Measurements from ENCODE around the gene SLC38A1.
"Not testable (repeated sequence)": the region's sequence is repeated elsewhere in the genome, so short reads cannot be mapped to it uniquely, and the experiment has no call there.

The SLC38A1 gene

DNA sequence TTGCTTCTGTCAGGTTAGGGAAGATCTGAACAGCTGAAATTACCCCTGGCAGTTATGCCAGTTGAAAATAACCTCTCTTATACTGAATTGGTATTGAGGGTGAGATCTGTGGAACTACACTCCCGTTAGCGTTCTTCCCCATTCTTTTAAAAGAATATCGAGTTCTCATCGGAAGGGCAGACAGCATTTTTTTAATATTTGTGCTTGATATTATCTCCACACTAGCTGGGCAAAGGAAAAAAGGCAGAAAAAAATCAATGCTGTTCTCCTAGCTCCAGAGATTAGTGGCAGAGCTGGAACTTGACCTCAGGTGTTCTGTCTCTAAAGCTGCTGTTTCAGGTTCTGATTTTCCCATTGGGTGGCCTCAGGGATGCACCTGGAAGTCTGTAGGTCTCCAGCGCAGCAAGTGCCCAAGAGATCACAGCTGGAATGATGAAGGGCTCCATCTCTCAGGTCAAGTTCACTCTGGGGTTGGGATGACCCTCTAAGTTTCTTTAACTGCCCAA lies 67.5 kb downstream of the SLC38A1 start:
- no peak for DNase-seq

GRCh38 chr12:46200551-46200950 lies 68.3 kb downstream of the SLC38A1 start:
- no peak for DNase-seq

GRCh38 chr12:46198913-46199312 lies 69.9 kb downstream of the SLC38A1 start:
- no peak for DNase-seq

- no peak for DNase-seq
Observed at GRCh38 chr12:46197883-46198282, 71.0 kb downstream of the SLC38A1 start.

DNA sequence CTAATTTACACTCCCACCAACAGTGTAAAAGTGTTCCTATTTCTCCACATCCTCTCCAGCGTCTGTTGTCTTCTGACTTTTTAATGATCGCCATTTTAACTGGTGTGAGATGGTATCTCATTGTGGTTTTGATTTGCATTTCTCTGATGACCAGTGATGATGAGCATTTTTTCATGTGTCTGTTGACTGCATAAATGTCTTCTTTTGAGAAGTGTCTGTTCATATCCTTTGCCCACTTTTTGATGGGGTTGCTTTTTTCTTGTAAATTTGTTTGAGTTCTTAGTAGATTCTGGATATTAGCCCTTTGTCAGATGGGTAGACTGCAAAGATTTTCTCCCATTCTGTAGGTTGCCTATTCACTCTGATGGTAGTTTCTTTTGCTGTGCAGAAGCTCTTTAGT lies 78.3 kb downstream of the SLC38A1 start:
- not testable (repeated sequence) for DNase-seq

GRCh38 chr12:46188170-46188569 lies 80.7 kb downstream of the SLC38A1 start:
- DNase-seq = no peak

DNA sequence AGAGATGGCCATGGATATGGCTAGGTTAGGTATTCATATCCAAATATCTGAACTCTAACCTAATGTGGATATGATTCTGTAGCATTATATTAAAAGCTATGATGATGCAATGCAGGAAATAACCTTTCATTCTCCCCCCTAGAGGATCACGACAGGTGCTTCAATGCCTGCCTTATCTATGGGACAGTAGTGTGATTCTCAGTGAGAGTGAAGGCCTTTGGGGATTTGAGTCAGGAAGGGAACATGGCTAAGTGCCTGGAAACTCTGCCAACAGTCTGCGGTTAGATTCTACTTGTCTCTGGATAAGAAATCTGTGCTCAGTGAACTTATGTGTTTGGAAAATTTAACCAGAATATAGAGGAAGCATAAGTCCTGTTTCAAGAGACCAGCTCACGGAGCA lies 81.8 kb downstream of the SLC38A1 start:
- DNase-seq = no peak

GRCh38 chr12:46186088-46186487 lies 82.8 kb downstream of the SLC38A1 start:
- DNase-seq = no peak

- DNase-seq = no peak
Observed at GRCh38 chr12:46185686-46186085, 83.2 kb downstream of the SLC38A1 start.

GRCh38 chr12:46184798-46185595 lies 83.8 kb downstream of the SLC38A1 start:
- DNase-seq = no peak

- DNase-seq = no peak
Observed at GRCh38 chr12:46183112-46183511, 85.7 kb downstream of the SLC38A1 start.

GRCh38 chr12:46181465-46181864 lies 87.4 kb downstream of the SLC38A1 start:
- no peak for DNase-seq

GRCh38 chr12:46179693-46180452 lies 89.0 kb downstream of the SLC38A1 start:
- DNase-seq = no peak

DNA sequence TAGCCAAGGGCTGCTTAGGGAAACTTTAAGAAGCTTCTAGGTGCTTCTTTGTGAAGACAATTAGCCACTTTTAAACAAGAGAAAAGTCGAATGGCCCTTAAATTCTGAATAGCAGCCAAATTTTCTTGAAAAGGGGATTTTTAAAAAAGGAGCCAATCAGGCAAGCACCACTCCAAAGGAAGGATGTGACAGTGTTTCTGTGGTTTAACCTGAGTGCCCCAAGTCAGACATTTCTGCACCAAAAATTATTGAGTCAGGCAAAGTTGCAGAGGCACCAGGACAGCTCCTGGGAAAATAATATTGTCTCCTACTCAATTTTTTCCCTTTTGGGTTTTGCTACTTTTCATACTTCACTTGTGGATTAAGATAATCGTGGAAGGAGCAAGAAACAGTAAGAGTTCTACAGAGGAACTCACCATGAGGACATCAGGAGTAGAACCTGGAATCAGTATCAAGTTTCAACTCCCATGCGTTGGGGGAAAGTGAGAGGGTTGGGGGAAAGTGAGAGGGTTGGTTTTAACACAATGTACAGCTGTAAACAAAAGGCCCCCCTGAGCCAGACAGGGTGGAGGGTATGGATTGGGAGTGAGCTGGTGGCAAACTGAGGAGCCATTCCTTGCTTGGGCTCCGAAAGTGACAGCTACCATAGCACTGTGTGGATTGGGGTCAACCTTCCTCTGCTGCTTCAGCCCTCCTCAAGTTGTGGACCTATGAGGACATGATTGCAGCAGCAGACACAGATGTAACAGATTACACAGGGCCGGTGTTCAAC lies 90.8 kb downstream of the SLC38A1 start:
- no peak for DNase-seq

GRCh38 chr12:46177025-46177424 lies 91.8 kb downstream of the SLC38A1 start:
- no peak for DNase-seq

GRCh38 chr12:46174919-46175318 lies 93.9 kb downstream of the SLC38A1 start:
- no peak for DNase-seq

- DNase-seq = no peak
Observed at GRCh38 chr12:46174061-46174662, 94.7 kb downstream of the SLC38A1 start.

- DNase-seq = no peak
Observed at GRCh38 chr12:46168426-46168825, 100.4 kb downstream of the SLC38A1 start.

- DNase-seq = no peak
Observed at GRCh38 chr12:46167412-46167811, 101.4 kb downstream of the SLC38A1 start.

GRCh38 chr12:46165191-46165590 lies 103.7 kb downstream of the SLC38A1 start:
- DNase-seq = no peak

GRCh38 chr12:46164186-46164761 lies 104.6 kb downstream of the SLC38A1 start:
- DNase-seq = no peak

- DNase-seq = not testable (repeated sequence)
Observed at GRCh38 chr12:46162549-46163076, 106.2 kb downstream of the SLC38A1 start.

Data from stimulated activated CD4-positive, alpha-beta T cell treated with anti-CD3 and anti-CD28 coated beads, Interleukin-2, amount 100 ng/mL, for 24 hours (primary cell).